Measurements from ENCODE around the gene INPP5D. TPM values are rescaled to one million over a fixed set of nuclear protein-coding genes. Genes with fewer than 3 reads are reported as not detected.
A peak's percentile ranks its signal among the peaks of the same experiment; 100 is the strongest.

INPP5D gene
- polyA plus RNA-seq, 2 of the 4 experiments (the other 2 are of a cell fraction) = 0.26 to 0.53 TPM

DNA sequence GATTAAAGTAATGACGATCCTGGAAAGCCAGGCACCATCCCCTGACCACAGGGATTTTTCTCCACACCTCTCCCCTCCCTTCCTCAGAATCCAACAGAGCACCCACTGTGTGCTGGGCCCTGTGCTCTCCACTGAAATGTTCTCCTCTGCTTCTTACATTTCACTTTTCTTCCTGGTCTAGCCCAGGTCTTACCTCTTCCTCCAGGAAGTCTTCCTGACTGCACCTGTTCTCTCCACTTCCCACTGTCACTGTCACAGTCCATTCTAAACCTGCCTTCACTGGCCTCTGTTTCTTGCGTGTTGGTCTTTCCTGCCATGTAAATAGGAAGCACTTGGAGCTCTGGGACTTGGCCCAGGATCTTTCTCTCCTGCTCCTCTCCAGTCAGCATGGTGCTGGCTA lies 39.7 kb upstream of the INPP5D start:
- no peak for ATAC-seq
- WGBS (ENCODE audit: missing lambda C conversion rate) = 91% methylated on average over 2 of the region's 2 CpGs
- TF ChIP-seq ZFP36 (IDR thresholded peaks at IDR 0.05; ENCODE audit: borderline replicate concordance, partially characterized antibody) = peak; percentile 83
- TF ChIP-seq SREBF2 (IDR thresholded peaks at IDR 0.05) = no peak

DNA sequence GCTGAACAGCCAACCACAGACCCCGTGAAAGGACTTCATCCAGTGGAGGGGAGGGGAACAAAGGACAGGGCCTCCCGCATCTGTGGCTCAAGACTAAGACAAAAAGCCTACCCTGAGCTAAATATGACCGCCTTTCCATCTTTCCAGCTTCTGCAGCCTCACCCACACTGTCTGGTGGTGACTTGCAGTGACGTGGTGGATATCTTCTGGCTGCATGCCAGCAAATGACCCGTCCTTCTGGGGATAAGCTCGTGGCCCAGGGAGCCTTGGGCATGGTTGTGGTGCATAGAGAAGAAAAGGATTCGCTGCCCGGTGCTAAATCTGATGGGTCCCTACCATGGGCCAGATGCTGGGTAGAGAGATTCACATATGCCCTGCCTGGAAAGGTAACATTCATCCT lies 38.4 kb upstream of the INPP5D start:
- TF ChIP-seq ZC3H11A (IDR thresholded peaks at IDR 0.05) (no peak), NFE2L2 (conservative IDR thresholded peaks at IDR 0.05; ENCODE audit: low read length) (no peak), NPAS2 (CRISPR knock-in tag; IDR thresholded peaks at IDR 0.05; ENCODE audit: borderline replicate concordance) (no peak)
- ATAC-seq = 0 out of 6 replicates have a peak, but pooled peaks of 1 of the 2 experiments have one; percentile 39
- no peak for DNase-seq (ENCODE audit: low read depth in 1 of 2, low spot score in 1 of 2)
- peaks cover 14% of the 10 kb centered on the region for H3K4me1 ChIP-seq
- CTCF ChIA-PET = interaction anchor here (0.6 to 1.7 kb wide), 5 partner anchors 8 to 152 kb away, joined by 3 to 7 read pairs (median 4); no protein-coding TSS in a partner anchor
- no peak for FAIRE-seq
- POLR2A ChIA-PET = no interaction called here
- H3K4me2 ChIP-seq = no peak overlapping the region
- peaks cover 3% of the 10 kb centered on the region; the same call in 1 of the 3 replicates for H3K9me3 ChIP-seq
- no peak overlapping the region for H3K4me3 ChIP-seq
- H3K27ac ChIP-seq = peak overlapping the region in 1 of 2 experiments; percentile 34; a peak in 1 of 6 replicates
- WGBS (ENCODE audit: missing lambda C conversion rate) = 69% methylated on average over 6 of the region's 8 CpGs

More for the DNA sequence above, 39.7 kb upstream of the INPP5D start:
- H3K4me1 ChIP-seq = peaks cover under 1% of the 10 kb centered on the region
- H3K27ac ChIP-seq = no peak overlapping the region
- DNase-seq (ENCODE audit: low read depth in 1 of 2, low spot score in 1 of 2) (no peak), FAIRE-seq (no peak)
- ChIA-PET CTCF (interaction anchor here (1.7 kb wide), 1 partner anchor 10 kb away, joined by 6 read pairs; no protein-coding TSS in a partner anchor), POLR2A (no interaction called here)
- H3K9me3 ChIP-seq = peaks cover 3% of the 10 kb centered on the region; the same call in 1 of the 3 replicates
- no peak overlapping the region for H3K4me2 ChIP-seq
- H3K4me3 ChIP-seq = no peak overlapping the region

DNA sequence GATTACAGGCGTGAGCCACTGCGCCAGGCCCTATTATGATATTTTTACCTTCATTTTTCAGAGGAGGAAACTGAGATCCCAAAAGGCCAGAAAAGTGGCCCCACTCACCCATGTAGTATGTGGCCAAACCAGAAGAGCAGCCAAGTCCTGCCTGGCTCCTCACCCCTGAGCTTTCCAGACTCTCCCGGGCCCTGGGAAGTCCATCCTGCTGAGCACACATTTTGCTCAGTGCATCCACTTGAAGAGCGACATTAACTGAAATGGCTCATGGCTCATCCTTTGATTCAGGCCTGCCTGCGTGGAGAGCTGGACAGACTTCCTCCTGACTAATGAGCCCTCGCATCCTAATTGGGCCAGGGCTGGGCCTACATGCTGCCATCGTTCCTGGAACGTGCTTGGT lies 37.6 kb upstream of the INPP5D start:
- TF ChIP-seq, protein P1, sequence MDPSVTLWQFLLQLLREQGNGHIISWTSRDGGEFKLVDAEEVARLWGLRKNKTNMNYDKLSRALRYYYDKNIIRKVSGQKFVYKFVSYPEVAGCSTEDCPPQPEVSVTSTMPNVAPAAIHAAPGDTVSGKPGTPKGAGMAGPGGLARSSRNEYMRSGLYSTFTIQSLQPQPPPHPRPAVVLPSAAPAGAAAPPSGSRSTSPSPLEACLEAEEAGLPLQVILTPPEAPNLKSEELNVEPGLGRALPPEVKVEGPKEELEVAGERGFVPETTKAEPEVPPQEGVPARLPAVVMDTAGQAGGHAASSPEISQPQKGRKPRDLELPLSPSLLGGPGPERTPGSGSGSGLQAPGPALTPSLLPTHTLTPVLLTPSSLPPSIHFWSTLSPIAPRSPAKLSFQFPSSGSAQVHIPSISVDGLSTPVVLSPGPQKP (IDR thresholded peaks at IDR 0.05; ENCODE audit: low read depth, low read length) = no peak
- TF ChIP-seq BHLHE40 (IDR thresholded peaks at IDR 0.05; ENCODE audit: low read depth, low read length) (no peak), ZSCAN20 (CRISPR knock-in tag; IDR thresholded peaks at IDR 0.05) (no peak), TP53 (CRISPR knock-in tag; IDR thresholded peaks at IDR 0.05) (no peak), PHF8 (IDR thresholded peaks at IDR 0.05; ENCODE audit: borderline replicate concordance, low read depth) (no peak), JUNB (IDR thresholded peaks at IDR 0.05) (no peak), POLR2AphosphoS2 (conservative IDR thresholded peaks at IDR 0.05; ENCODE audit: low read length) (no peak), CBX8 (IDR thresholded peaks at IDR 0.05) (no peak), HOXB13 (CRISPR knock-in tag; IDR thresholded peaks at IDR 0.05; ENCODE audit: low read depth) (no peak), NFE2L2 (conservative IDR thresholded peaks at IDR 0.05; ENCODE audit: low read length) (no peak), NPAS2 (CRISPR knock-in tag; IDR thresholded peaks at IDR 0.05; ENCODE audit: borderline replicate concordance) (no peak), EHF (CRISPR knock-in tag; IDR thresholded peaks at IDR 0.05) (no peak), HOXB5 (CRISPR knock-in tag; IDR thresholded peaks at IDR 0.05) (no peak)
- TF ChIP-seq, protein P2, sequence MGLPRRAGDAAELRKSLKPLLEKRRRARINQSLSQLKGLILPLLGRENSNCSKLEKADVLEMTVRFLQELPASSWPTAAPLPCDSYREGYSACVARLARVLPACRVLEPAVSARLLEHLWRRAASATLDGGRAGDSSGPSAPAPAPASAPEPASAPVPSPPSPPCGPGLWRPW (IDR thresholded peaks at IDR 0.05) = no peak
- TF ChIP-seq, protein P3, sequence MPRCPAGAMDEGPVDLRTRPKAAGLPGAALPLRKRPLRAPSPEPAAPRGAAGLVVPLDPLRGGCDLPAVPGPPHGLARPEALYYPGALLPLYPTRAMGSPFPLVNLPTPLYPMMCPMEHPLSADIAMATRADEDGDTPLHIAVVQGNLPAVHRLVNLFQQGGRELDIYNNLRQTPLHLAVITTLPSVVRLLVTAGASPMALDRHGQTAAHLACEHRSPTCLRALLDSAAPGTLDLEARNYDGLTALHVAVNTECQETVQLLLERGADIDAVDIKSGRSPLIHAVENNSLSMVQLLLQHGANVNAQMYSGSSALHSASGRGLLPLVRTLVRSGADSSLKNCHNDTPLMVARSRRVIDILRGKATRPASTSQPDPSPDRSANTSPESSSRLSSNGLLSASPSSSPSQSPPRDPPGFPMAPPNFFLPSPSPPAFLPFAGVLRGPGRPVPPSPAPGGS (IDR thresholded peaks at IDR 0.05) = no peak
- TF ChIP-seq, protein P4, sequence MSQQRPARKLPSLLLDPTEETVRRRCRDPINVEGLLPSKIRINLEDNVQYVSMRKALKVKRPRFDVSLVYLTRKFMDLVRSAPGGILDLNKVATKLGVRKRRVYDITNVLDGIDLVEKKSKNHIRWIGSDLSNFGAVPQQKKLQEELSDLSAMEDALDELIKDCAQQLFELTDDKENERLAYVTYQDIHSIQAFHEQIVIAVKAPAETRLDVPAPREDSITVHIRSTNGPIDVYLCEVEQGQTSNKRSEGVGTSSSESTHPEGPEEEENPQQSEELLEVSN (IDR thresholded peaks at IDR 0.05; ENCODE audit: borderline replicate concordance, low read depth) = no peak
- TF ChIP-seq, protein P5, sequence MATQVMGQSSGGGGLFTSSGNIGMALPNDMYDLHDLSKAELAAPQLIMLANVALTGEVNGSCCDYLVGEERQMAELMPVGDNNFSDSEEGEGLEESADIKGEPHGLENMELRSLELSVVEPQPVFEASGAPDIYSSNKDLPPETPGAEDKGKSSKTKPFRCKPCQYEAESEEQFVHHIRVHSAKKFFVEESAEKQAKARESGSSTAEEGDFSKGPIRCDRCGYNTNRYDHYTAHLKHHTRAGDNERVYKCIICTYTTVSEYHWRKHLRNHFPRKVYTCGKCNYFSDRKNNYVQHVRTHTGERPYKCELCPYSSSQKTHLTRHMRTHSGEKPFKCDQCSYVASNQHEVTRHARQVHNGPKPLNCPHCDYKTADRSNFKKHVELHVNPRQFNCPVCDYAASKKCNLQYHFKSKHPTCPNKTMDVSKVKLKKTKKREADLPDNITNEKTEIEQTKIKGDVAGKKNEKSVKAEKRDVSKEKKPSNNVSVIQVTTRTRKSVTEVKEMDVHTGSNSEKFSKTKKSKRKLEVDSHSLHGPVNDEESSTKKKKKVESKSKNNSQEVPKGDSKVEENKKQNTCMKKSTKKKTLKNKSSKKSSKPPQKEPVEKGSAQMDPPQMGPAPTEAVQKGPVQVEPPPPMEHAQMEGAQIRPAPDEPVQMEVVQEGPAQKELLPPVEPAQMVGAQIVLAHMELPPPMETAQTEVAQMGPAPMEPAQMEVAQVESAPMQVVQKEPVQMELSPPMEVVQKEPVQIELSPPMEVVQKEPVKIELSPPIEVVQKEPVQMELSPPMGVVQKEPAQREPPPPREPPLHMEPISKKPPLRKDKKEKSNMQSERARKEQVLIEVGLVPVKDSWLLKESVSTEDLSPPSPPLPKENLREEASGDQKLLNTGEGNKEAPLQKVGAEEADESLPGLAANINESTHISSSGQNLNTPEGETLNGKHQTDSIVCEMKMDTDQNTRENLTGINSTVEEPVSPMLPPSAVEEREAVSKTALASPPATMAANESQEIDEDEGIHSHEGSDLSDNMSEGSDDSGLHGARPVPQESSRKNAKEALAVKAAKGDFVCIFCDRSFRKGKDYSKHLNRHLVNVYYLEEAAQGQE (IDR thresholded peaks at IDR 0.05) = no peak
- TF ChIP-seq, protein P6, sequence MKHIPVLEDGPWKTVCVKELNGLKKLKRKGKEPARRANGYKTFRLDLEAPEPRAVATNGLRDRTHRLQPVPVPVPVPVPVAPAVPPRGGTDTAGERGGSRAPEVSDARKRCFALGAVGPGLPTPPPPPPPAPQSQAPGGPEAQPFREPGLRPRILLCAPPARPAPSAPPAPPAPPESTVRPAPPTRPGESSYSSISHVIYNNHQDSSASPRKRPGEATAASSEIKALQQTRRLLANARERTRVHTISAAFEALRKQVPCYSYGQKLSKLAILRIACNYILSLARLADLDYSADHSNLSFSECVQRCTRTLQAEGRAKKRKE (CRISPR knock-in tag; IDR thresholded peaks at IDR 0.05; ENCODE audit: low read depth) = no peak
- TF ChIP-seq, protein P7, sequence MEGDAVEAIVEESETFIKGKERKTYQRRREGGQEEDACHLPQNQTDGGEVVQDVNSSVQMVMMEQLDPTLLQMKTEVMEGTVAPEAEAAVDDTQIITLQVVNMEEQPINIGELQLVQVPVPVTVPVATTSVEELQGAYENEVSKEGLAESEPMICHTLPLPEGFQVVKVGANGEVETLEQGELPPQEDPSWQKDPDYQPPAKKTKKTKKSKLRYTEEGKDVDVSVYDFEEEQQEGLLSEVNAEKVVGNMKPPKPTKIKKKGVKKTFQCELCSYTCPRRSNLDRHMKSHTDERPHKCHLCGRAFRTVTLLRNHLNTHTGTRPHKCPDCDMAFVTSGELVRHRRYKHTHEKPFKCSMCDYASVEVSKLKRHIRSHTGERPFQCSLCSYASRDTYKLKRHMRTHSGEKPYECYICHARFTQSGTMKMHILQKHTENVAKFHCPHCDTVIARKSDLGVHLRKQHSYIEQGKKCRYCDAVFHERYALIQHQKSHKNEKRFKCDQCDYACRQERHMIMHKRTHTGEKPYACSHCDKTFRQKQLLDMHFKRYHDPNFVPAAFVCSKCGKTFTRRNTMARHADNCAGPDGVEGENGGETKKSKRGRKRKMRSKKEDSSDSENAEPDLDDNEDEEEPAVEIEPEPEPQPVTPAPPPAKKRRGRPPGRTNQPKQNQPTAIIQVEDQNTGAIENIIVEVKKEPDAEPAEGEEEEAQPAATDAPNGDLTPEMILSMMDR (IDR thresholded peaks at IDR 0.05) = no peak
- CTCF ChIA-PET = interaction anchor here (1.4 kb wide), 1 partner anchor 31 kb away, joined by 4 read pairs; no protein-coding TSS in a partner anchor
- H3K9me3 ChIP-seq = peaks cover 3% of the 10 kb centered on the region; the same call in 1 of the 3 replicates
- FAIRE-seq = no peak
- no peak overlapping the region for H3K4me2 ChIP-seq
- H3K4me3 ChIP-seq = no peak overlapping the region
- H3K27ac ChIP-seq = no peak overlapping the region
- POLR2A ChIA-PET = no interaction called here
- no peak for DNase-seq (ENCODE audit: low read depth in 1 of 2, low spot score in 1 of 2)
- peaks cover 17% of the 10 kb centered on the region for H3K4me1 ChIP-seq
- ATAC-seq = no peak
- 84% methylated on average over 8 of the region's 8 CpGs for WGBS (ENCODE audit: missing lambda C conversion rate)

All from A549 (cell line).